Measurements from ENCODE around the gene TINAGL1. TPM values are rescaled to one million over a fixed set of nuclear protein-coding genes. Genes with fewer than 3 reads are reported as not detected.
A peak's percentile ranks its signal among the peaks of the same experiment; 100 is the strongest.

TINAGL1 gene
- total RNA-seq, 1 donor from 2014 or later: 4.5 TPM

DNA sequence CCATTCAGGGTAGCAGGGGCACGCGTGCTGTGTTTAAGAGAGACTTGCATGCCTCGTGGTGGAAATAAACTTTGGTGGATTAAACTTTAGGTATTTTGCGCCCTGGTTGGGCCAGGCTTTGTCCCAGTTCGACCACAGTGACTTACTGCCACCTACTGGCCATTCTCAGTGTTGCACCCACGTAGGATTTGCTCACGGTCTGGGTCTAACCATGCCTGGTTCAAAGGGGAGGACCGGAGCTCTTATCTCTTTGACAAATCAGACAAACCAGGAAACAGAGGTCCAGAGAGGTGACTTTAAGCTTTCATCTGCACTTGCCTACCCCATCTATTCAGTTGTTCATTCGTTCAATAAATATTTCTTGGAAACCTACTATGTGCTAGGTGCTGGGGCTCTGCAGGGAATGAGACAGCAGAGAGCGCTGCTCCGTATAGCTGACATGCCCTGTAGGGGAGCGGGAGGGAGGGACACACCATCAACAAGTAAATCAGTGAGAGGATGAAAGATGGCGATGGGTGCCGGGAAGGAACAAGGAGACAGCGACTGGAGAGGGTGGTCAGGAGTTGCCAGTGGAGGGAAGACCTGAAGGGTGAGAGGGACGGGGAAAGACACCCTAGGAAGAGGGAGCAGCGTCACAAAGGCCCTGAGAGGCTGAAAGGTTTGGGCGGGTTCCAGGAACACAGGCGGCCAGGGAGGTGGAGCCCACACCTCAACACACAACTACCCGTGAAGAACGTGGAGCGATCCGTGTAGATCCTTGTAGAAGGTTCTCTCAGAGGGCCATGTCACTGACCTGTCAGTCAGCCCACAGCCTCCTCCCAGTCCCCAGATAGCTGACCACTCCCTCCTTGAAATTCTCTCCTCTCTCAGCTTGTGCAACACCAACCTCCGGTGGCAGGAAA, 27.2 kb upstream of the TINAGL1 start:
- DNase-seq (ENCODE audit: low spot score): peak; percentile 93
- Mint-ChIP-seq H3K4me1 (ENCODE audit: unreplicated experiment) (peaks cover 6% of the 10 kb centered on the region), H3K27ac (ENCODE audit: unreplicated experiment) (no peak overlapping the region), H3K36me3 (ENCODE audit: low read depth, unreplicated experiment) (no peaks in the 10 kb centered on the region), H3K9me3 (ENCODE audit: unreplicated experiment) (no peaks in the 10 kb centered on the region), H3K4me3 (ENCODE audit: unreplicated experiment) (peak overlapping the region; percentile 82), H3K27me3 (ENCODE audit: unreplicated experiment) (no peaks in the 10 kb centered on the region)
- TF ChIP-seq, protein P1, sequence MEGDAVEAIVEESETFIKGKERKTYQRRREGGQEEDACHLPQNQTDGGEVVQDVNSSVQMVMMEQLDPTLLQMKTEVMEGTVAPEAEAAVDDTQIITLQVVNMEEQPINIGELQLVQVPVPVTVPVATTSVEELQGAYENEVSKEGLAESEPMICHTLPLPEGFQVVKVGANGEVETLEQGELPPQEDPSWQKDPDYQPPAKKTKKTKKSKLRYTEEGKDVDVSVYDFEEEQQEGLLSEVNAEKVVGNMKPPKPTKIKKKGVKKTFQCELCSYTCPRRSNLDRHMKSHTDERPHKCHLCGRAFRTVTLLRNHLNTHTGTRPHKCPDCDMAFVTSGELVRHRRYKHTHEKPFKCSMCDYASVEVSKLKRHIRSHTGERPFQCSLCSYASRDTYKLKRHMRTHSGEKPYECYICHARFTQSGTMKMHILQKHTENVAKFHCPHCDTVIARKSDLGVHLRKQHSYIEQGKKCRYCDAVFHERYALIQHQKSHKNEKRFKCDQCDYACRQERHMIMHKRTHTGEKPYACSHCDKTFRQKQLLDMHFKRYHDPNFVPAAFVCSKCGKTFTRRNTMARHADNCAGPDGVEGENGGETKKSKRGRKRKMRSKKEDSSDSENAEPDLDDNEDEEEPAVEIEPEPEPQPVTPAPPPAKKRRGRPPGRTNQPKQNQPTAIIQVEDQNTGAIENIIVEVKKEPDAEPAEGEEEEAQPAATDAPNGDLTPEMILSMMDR (IDR thresholded peaks at IDR 0.05; ENCODE audit: unreplicated experiment): peak; percentile 95

DNA sequence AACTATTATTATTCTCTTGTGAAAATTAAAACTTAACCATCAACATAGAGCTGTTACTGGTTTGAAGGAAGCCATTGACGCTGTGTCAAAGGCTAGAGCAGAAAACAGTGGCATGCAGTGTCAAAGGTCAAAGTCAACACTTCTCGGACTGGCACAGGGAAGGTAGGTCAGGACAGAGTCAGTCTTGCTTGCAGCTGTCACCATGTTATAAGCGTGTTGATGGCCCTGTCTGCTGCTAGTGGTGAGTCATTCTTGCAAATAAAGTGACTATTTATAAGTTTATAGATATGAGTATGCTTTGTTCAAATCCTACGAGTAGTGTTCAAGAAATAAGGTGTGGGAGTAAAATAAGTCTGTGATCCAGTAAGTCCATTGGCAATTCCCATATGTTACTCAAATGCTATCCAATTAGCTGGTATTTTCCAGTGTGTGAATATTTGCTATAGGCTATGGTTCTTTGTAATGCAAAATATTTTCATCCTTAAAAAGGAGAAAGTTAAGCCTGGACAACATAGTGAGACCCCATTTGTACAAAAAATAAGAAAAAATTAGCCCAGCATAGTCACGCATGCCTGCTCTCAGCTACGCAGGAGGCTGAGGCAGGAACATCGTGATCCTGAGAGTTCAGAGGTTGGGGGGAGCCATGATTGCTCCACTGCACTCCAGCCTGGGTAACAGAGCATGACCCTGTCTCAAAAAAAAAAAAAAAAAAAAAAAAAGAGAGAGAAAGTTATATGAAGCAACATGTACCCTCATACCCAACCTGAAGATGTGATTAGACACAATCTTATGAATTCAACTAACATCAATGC, 26.3 kb upstream of the TINAGL1 start:
- Mint-ChIP-seq H3K27ac (ENCODE audit: unreplicated experiment) (no peak overlapping the region), H3K27me3 (ENCODE audit: unreplicated experiment) (no peaks in the 10 kb centered on the region), H3K4me1 (ENCODE audit: unreplicated experiment) (peaks cover 6% of the 10 kb centered on the region), H3K4me3 (ENCODE audit: unreplicated experiment) (peak overlapping the region; percentile 82), H3K9me3 (ENCODE audit: unreplicated experiment) (no peaks in the 10 kb centered on the region), H3K36me3 (ENCODE audit: low read depth, unreplicated experiment) (no peaks in the 10 kb centered on the region)
- TF ChIP-seq, protein P1 (IDR thresholded peaks at IDR 0.05; ENCODE audit: unreplicated experiment): no peak
- DNase-seq (ENCODE audit: low spot score): no peak

DNA sequence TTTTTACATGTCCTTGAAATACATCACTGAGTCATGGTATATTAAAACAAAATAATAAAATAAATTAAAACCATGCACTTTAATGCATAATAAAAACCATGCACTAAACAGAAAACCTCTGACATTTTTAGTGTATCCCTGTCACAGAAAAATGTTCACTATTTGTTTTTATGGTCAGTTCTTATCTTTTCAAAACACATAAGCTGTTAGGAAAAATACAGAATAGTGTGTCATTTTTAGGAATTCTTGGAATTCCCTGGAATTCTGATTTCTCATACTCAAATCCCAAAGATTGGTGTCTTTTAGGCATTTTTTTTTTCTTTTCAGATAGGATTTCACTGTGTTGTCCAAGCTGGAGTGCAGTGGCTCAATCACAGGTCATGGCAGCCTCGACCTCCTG, 25.1 kb upstream of the TINAGL1 start:
- H3K36me3 Mint-ChIP-seq (ENCODE audit: low read depth, unreplicated experiment): no peaks in the 10 kb centered on the region
- H3K4me3 Mint-ChIP-seq (ENCODE audit: unreplicated experiment): no peak overlapping the region
- H3K9me3 Mint-ChIP-seq (ENCODE audit: unreplicated experiment): no peaks in the 10 kb centered on the region
- no peak overlapping the region for H3K27ac Mint-ChIP-seq (ENCODE audit: unreplicated experiment)
- peaks cover 6% of the 10 kb centered on the region for H3K4me1 Mint-ChIP-seq (ENCODE audit: unreplicated experiment)
- no peak for DNase-seq (ENCODE audit: low spot score)
- no peaks in the 10 kb centered on the region for H3K27me3 Mint-ChIP-seq (ENCODE audit: unreplicated experiment)
- TF ChIP-seq, protein P1 (IDR thresholded peaks at IDR 0.05; ENCODE audit: unreplicated experiment): no peak

DNA sequence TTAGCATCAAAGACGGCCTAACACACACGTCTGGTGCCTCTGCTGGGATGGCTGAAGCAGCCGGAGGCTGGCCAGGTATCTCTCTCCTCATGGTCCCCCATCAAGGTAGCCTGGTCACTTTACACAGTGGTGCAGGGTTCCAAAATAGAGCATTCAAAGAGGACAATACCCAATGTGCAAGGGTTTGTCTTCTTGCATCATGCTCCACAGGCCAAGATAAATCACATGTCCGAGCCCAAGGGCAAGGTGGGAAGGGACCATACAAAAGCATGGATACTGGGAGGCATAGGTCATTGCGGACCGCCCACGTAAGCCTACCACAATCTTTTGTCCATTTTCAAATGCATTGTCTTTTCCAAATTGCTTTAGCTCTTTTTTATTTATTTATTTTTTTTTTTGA, 23.8 kb upstream of the TINAGL1 start:
- TF ChIP-seq, protein P1 (IDR thresholded peaks at IDR 0.05; ENCODE audit: unreplicated experiment): no peak
- Mint-ChIP-seq H3K4me3 (ENCODE audit: unreplicated experiment) (no peak overlapping the region), H3K4me1 (ENCODE audit: unreplicated experiment) (peaks cover 6% of the 10 kb centered on the region), H3K27me3 (ENCODE audit: unreplicated experiment) (no peaks in the 10 kb centered on the region), H3K9me3 (ENCODE audit: unreplicated experiment) (no peaks in the 10 kb centered on the region), H3K36me3 (ENCODE audit: low read depth, unreplicated experiment) (no peaks in the 10 kb centered on the region), H3K27ac (ENCODE audit: unreplicated experiment) (no peak overlapping the region)
- no peak for DNase-seq (ENCODE audit: low spot score)
